K562 (cell line): ENCODE data around the gene NAV2. TPM values are rescaled to one million over a fixed set of nuclear protein-coding genes. Genes with fewer than 3 reads are reported as not detected.
A peak's percentile ranks its signal among the peaks of the same experiment; 100 is the strongest.

Source experiments
- ATAC-seq: fragments of 200-7000 bp; cut with Tn5 transposase; 3 replicates; pipeline ENCODE4 v1.9.1; 2020; ENCODE audit warnings: moderate library complexity
- BruUV-seq: library from RNA; stranded (reverse); fragments of 400-500 nt; replicated peaks from 2 replicates; lab custom pipeline; 2021; lab: Mats Ljungman, UMichigan
- CTCF ChIA-PET: fragments of 300-600 bp; formaldehyde crosslinking; extraction: SDS; loops from one replicate; lab custom pipeline; 2021; ENCODE audit warnings: low intra/inter-chr PET ratio; lab: Yijun Ruan, JAX
- POLR2A ChIA-PET: fragments of 300-600, 350-650 bp; sonication (Branson Sonifier 250); formaldehyde crosslinking; extraction: SDS; loops from one replicate; lab custom pipeline; 2021; ENCODE audit warnings: antibody characterized with exemption, inconsistent platforms; lab: Yijun Ruan, JAX
- DNase-seq, 4 experiments: peaks; one replicate each; pipeline versions ENCODE4 v3.0.0 to v3.0.0-alpha.2; 2011 to 2018; ENCODE audit warnings: low spot score in 3 of 4, mixed read lengths in 3 of 4; ENCODE audit errors: extremely low read depth in 1 of 4
- FAIRE-seq: peaks from 2 replicates; lab custom pipeline; 2011; peaks lifted over from hg19 to GRCh38; lab: Jason Lieb, UNC
- H2AFZ ChIP-seq: 2 replicates; pipeline ENCODE4 v1.6.0; 2011; ENCODE audit warnings: low read depth, low read length, control low read depth, inconsistent platforms
- H3K27ac ChIP-seq: fragments of 200-600 bp; 3 replicates; pipeline ENCODE4 v1.8.0; 2011; ENCODE audit warnings: low read depth, mild to moderate bottlenecking, control low read depth, inconsistent platforms, low read length, moderate library complexity, mixed read lengths; ENCODE audit errors: extremely low read depth
- H3K27me3 ChIP-seq, 2 experiments: fragments of 300-600 bp in 1 of 2; 2 replicates in 1 of 2; 3 replicates in 1 of 2; pipeline versions ENCODE4 v1.6.0 to v1.8.0; 2011; ENCODE audit warnings: inconsistent platforms in 2 of 2, low read length in 2 of 2, mild to moderate bottlenecking in 1 of 2, mixed read lengths in 1 of 2, moderate library complexity in 1 of 2; ENCODE audit not compliant: control insufficient read depth in 2 of 2, insufficient read depth in 2 of 2
- H3K36me3 ChIP-seq: fragments of 300-600 bp; 3 replicates; pipeline ENCODE4 v1.8.0; 2011; ENCODE audit warnings: mild to moderate bottlenecking, low read length, inconsistent platforms; ENCODE audit not compliant: control insufficient read depth, insufficient read depth
- H3K4me1 ChIP-seq, 2 experiments: fragments of 200-600 bp in 1 of 2; replicated peaks in 1 of 2; 2 replicates in 1 of 2; 3 replicates in 1 of 2; pipeline versions ENCODE4 v1.5.1 to v1.8.0; 2011; ENCODE audit warnings: inconsistent platforms in 2 of 2, low read length in 2 of 2, mild to moderate bottlenecking in 1 of 2, mixed read lengths in 1 of 2, moderate library complexity in 1 of 2; ENCODE audit not compliant: control insufficient read depth in 2 of 2, insufficient read depth in 2 of 2
- H3K4me2 ChIP-seq: 2 replicates; pipeline ENCODE4 v1.6.1; 2011; ENCODE audit warnings: low read length, control low read depth, inconsistent platforms, mixed read lengths; ENCODE audit not compliant: insufficient read depth
- H3K4me3 ChIP-seq: fragments of 200-600 bp; sonication (generic), shearing (Covaris generic); 2 replicates; pipeline ENCODE4 v1.5.1; 2016; ENCODE audit warnings: control low read depth, inconsistent platforms
- H3K79me2 ChIP-seq: fragments of 200-600 bp; 3 replicates; pipeline ENCODE4 v1.8.0; 2011; ENCODE audit warnings: low read length, inconsistent platforms; ENCODE audit not compliant: control insufficient read depth, insufficient read depth
- H3K9ac ChIP-seq, 2 experiments: 2 replicates each; pipeline versions ENCODE4 v1.6.0 to v1.6.1; 2011; ENCODE audit warnings: low read depth in 2 of 2, low read length in 2 of 2, control low read depth in 1 of 2, inconsistent platforms in 1 of 2, mild to moderate bottlenecking in 1 of 2, mixed read lengths in 1 of 2; ENCODE audit not compliant: insufficient read depth in 1 of 2
- H3K9me1 ChIP-seq: one replicate; pipeline ENCODE4 v1.6.0; 2011; ENCODE audit warnings: inconsistent platforms, mild to moderate bottlenecking, low read length, moderate library complexity; ENCODE audit not compliant: control insufficient read depth, insufficient read depth
- H3K9me3 ChIP-seq: replicated peaks from 2 replicates; pipeline ENCODE4 v1.5.1; 2011; ENCODE audit warnings: low read depth, low read length, inconsistent platforms; ENCODE audit not compliant: control insufficient read depth, insufficient read depth
- H4K20me1 ChIP-seq: replicated peaks from 2 replicates; pipeline ENCODE4 v1.6.1; 2011; ENCODE audit warnings: low read length, inconsistent platforms, mixed read lengths; ENCODE audit not compliant: control insufficient read depth, insufficient read depth
- ASH1L ChIP-seq: fragments of 450-650 bp; IDR thresholded peaks from 2 replicates; pipeline ENCODE4 v1.6.1; 2018; ENCODE audit warnings: borderline replicate concordance, mild to moderate bottlenecking, low read depth; ENCODE audit not compliant: partially characterized antibody
- EGR1 ChIP-seq: fragments of 450-650 bp; conservative IDR thresholded peaks from 2 replicates; pipeline ENCODE4 v1.6.1; 2017; ENCODE audit warnings: mild to moderate bottlenecking
- FUS ChIP-seq: fragments of 200-400 bp; formaldehyde crosslinking; optimal IDR thresholded peaks from 2 replicates; pipeline ENCODE3; 2017; ENCODE audit warnings: low read depth, low read length
- HDAC6 ChIP-seq: IDR thresholded peaks from 2 replicates; pipeline ENCODE4 v1.6.1; 2012; ENCODE audit warnings: low read depth, mild to moderate bottlenecking, control low read depth, inconsistent platforms, low read length, moderate library complexity
- HDGF ChIP-seq: fragments of 450-650 bp; IDR thresholded peaks from 2 replicates; pipeline ENCODE4 v1.6.1; 2016
- ZFPM2 ChIP-seq: fragments of 250-450 bp; sonication (Bioruptor Pico); IDR thresholded peaks from 2 replicates; pipeline ENCODE4 v1.5.1; 2022; ENCODE audit warnings: mild to moderate bottlenecking
- WGBS: fragments of 100-300 bp; shearing (Covaris generic); methylation state at CpG from one replicate; pipeline ENCODE4 v1.1.6; 2016; ENCODE audit warnings: low coverage, mixed read lengths; ENCODE audit not compliant: insufficient coverage; ENCODE audit errors: missing lambda C conversion rate; 5-methylcytosine and 5-hydroxymethylcytosine counted together
- in situ Hi-C: fragments of 300-500 bp; cut with MboI; formaldehyde crosslinking; loops from 4 replicates; pipeline ENCODE4 v1.15.0; 2018; ENCODE audit warnings: inconsistent platforms, mixed read lengths
- intact Hi-C: fragments of 100-400 bp; cut with micrococcal nuclease; formaldehyde crosslinking; loops from 2 replicates; pipeline ENCODE4 v1.14.2; 2022
- polyA plus RNA-seq, 8 experiments: library from polyadenylated mRNA; depleted of rRNA in 4 of 8; stranded (reverse) in 5 of 8; unstranded in 3 of 8; fragments of >200 nt; fragmentation: Nextera tagmentation in 2 of 8; fragmentation: Illumina TruSeq in 1 of 8; extraction: Ambion mirVana in 2 of 8; extraction: Trizol in 1 of 8; gene quantifications; 2 replicates each; pipeline versions ENCODE4 v1.2.1 to v1.2.3, GENCODE V29; 2011 to 2014; ENCODE audit warnings: inconsistent platforms in 1 of 8, missing spikeins in 1 of 8
- total RNA-seq, 7 experiments: library from RNA; depleted of rRNA in 6 of 7; stranded (reverse); fragments of >200 nt in 6 of 7; fragmentation: Illumina TruSeq in 2 of 7; extraction: Trizol in 2 of 7; gene quantifications; 2 replicates each; pipeline versions ENCODE4 v1.2.1 to v1.2.3, GENCODE V29; 2011 to 2021; ENCODE audit warnings: low replicate concordance in 1 of 7
- TF ChIP-seq, protein P1 (sequence below): fragments of 250-450 bp; sonication (Bioruptor Pico); IDR thresholded peaks from 2 replicates; pipeline ENCODE4 v1.4.0; 2020; ENCODE audit warnings: mild to moderate bottlenecking, moderate library complexity
- TF ChIP-seq, protein P2 (sequence below): fragments of 250-450 bp; sonication (Bioruptor Pico); IDR thresholded peaks from 2 replicates; pipeline ENCODE4 v1.4.0; 2020

NAV2 gene
- total and polyA plus RNA-seq, 9 of the 15 experiments (the other 6 are each of a cell fraction or from before 2014, with no cell fraction given), result 0.03 to 0.35 (median 0.05) TPM

DNA sequence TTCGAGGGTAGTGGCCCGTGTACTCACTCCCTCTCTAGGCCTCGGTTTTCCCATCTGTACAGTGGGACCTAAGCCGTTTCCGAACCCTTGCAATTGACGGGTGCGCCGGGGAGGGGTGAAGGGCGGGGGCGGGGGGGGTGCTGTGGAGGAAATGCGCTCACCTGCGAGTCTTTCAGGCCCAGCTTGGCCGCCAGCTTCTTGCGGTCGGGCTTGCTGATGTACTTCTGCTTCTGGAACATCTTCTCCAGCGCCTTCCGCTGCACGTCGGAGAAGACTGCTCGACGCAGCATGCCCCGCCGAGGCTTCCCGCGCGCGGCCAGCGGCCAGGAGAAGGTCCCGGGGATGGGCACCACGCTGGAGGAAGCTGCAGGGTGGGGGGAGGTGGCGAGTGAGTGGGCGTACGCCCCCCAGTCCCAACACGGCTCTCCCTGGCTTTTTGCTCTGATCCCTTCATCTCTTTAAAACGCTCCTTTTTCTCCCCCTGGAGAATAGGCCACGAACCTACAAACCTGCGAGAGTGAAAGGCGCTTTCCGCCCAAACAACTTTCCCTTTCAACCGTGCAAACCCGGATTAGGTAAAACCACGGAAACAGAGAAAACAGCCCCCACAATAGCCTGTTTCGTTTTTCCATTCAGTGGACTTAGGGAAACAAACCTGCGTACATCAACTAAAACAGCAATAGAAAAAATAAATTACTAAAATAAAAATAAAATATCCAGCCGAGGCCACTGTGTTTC, 444.4 kb downstream of the NAV2 start:
- Histone ChIP-seq H3K9me3 (no peaks in the 10 kb centered on the region), H3K27me3 (peaks cover 46 to 51% of the 10 kb centered on the region in 2 experiments), H3K79me2 (no peaks in the 10 kb centered on the region), H3K9ac (no peak overlapping the region), H3K36me3 (no peaks in the 10 kb centered on the region), H2AFZ (no peak overlapping the region), H4K20me1 (no peaks in the 10 kb centered on the region), H3K27ac (no peak overlapping the region), H3K4me1 (peaks cover 0 to 18% of the 10 kb centered on the region in 2 experiments; a peak in 2 of 5 replicates), H3K4me2 (no peak overlapping the region), H3K4me3 (no peak overlapping the region), H3K9me1 (no peaks in the 10 kb centered on the region)
- ChIA-PET POLR2A (no interaction called here), CTCF (no interaction called here)
- DNase-seq (no peak), ATAC-seq (no peak), FAIRE-seq (no peak)
- intact Hi-C loops, result no loop called here
- no TSS peak for BruUV-seq
- TF ChIP-seq EGR1 (0 out of 2 replicates have a peak, but pooled peaks have one; percentile 4), FUS (no peak)
- WGBS, result 3% methylated on average over 21 of the region's 45 CpGs
- in situ Hi-C loops, result no loop called here

DNA sequence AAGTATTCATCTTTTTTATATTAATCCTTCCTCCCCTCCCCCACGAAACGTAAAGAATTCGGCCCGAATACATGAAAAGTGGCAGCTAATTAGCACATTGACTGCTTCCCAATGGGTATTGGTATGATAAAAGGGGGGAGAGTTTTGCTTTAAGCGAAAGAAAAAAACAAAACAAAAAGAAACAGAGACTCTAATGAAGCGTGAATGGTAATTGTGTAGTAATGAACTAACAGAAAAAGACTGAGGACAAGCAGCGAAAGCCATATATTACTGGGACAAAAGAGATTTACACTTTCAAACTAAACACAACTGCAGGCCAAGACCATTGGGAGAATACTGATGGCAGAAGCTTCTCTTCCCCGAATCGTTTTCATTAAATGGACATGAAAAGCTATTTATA, 445.1 kb downstream of the NAV2 start:
- no peaks in the 10 kb centered on the region for H3K9me3 ChIP-seq
- no peak overlapping the region for H3K9ac ChIP-seq
- ChIA-PET CTCF (no interaction called here), POLR2A (no interaction called here)
- no peak overlapping the region for H3K4me2 ChIP-seq
- DNase-seq, result no peak
- intact Hi-C loops (no loop called here), in situ Hi-C loops (no loop called here)
- H2AFZ ChIP-seq, result no peak overlapping the region
- BruUV-seq, result no TSS peak
- H3K4me3 ChIP-seq, result no peak overlapping the region
- ATAC-seq, result no peak
- H3K9me1 ChIP-seq, result no peaks in the 10 kb centered on the region
- no peak overlapping the region for H3K27ac ChIP-seq
- no peaks in the 10 kb centered on the region for H3K36me3 ChIP-seq
- H4K20me1 ChIP-seq, result no peaks in the 10 kb centered on the region
- H3K79me2 ChIP-seq, result no peaks in the 10 kb centered on the region
- peaks cover 0 to 18% of the 10 kb centered on the region in 2 experiments; a peak in 2 of 5 replicates for H3K4me1 ChIP-seq
- FAIRE-seq, result no peak
- peaks cover 51 to 52% of the 10 kb centered on the region in 2 experiments for H3K27me3 ChIP-seq
- 4% methylated on average over 9 of the region's 9 CpGs for WGBS
- TF ChIP-seq ASH1L (no peak), ZFPM2 (CRISPR knock-in tag) (no peak), HDAC6 (no peak), HDGF (no peak)
- TF ChIP-seq, protein P1, sequence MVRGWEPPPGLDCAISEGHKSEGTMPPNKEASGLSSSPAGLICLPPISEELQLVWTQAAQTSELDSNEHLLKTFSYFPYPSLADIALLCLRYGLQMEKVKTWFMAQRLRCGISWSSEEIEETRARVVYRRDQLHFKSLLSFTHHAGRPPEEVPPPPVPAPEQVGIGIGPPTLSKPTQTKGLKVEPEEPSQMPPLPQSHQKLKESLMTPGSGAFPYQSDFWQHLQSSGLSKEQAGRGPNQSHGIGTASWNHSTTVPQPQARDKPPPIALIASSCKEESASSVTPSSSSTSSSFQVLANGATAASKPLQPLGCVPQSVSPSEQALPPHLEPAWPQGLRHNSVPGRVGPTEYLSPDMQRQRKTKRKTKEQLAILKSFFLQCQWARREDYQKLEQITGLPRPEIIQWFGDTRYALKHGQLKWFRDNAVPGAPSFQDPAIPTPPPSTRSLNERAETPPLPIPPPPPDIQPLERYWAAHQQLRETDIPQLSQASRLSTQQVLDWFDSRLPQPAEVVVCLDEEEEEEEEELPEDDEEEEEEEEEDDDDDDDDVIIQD (CRISPR knock-in tag), result no peak
- TF ChIP-seq, protein P2, sequence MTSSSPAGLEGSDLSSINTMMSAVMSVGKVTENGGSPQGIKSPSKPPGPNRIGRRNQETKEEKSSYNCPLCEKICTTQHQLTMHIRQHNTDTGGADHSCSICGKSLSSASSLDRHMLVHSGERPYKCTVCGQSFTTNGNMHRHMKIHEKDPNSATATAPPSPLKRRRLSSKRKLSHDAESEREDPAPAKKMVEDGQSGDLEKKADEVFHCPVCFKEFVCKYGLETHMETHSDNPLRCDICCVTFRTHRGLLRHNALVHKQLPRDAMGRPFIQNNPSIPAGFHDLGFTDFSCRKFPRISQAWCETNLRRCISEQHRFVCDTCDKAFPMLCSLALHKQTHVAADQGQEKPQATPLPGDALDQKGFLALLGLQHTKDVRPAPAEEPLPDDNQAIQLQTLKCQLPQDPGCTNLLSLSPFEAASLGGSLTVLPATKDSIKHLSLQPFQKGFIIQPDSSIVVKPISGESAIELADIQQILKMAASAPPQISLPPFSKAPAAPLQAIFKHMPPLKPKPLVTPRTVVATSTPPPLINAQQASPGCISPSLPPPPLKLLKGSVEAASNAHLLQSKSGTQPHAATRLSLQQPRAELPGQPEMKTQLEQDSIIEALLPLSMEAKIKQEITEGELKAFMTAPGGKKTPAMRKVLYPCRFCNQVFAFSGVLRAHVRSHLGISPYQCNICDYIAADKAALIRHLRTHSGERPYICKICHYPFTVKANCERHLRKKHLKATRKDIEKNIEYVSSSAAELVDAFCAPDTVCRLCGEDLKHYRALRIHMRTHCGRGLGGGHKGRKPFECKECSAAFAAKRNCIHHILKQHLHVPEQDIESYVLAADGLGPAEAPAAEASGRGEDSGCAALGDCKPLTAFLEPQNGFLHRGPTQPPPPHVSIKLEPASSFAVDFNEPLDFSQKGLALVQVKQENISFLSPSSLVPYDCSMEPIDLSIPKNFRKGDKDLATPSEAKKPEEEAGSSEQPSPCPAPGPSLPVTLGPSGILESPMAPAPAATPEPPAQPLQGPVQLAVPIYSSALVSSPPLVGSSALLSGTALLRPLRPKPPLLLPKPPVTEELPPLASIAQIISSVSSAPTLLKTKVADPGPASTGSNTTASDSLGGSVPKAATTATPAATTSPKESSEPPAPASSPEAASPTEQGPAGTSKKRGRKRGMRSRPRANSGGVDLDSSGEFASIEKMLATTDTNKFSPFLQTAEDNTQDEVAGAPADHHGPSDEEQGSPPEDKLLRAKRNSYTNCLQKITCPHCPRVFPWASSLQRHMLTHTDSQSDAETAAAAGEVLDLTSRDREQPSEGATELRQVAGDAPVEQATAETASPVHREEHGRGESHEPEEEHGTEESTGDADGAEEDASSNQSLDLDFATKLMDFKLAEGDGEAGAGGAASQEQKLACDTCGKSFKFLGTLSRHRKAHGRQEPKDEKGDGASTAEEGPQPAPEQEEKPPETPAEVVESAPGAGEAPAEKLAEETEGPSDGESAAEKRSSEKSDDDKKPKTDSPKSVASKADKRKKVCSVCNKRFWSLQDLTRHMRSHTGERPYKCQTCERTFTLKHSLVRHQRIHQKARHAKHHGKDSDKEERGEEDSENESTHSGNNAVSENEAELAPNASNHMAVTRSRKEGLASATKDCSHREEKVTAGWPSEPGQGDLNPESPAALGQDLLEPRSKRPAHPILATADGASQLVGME (CRISPR knock-in tag), result no peak
